GM21825 (cell line): Measurements from ENCODE around the gene PSTPIP1.

Experiments used
- ATAC-seq: cut with Tn5 transposase; IDR thresholded peaks from one replicate; pipeline ENCODE4 v1.9.1; 2021; ENCODE audit warnings: mild to moderate bottlenecking, moderate library complexity; ENCODE audit not compliant: unreplicated experiment

PSTPIP1 gene

GRCh38 chr15:77039848-77040247 is 44.9 kb downstream of the PSTPIP1 start:
- no peak for ATAC-seq

GRCh38 chr15:77040673-77041072 is 45.7 kb downstream of the PSTPIP1 start:
- no peak for ATAC-seq

DNA sequence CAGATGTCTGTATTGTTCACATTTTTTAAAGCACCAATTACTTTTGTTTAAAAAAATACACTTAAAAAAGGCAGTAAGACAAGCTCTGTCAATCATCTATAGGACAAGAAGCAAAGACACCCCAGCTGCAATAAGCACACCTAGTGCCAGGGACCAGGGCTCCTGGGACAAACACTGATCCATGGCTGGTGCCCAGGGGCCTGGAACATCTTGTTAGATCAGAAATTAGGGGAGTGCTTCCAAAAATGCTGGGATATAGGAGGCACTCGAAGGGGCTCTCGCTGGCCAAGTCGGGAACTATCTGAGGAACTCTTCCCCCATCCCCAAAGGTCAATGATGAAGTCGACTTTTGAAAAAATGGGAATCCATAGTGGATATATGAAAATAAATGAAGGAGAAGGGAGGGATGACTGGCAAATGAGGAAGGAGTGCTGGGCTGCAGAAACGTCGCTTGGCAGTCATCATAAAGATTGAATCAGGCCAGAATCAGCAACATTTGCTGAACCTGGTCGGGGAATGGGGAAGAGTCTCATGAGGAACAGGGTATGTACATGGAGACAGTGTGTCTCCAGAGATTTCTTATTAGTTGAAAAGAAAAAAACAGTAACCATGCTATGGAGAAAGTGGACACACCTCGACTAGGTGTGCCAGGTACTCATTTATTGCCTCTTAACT is 47.5 kb downstream of the PSTPIP1 start:
- no peak for ATAC-seq

GRCh38 chr15:77042955-77043920 is 48.3 kb downstream of the PSTPIP1 start:
- ATAC-seq: no peak

- ATAC-seq: no peak
These were observed 49.5 kb downstream of the PSTPIP1 start for GRCh38 chr15:77044228-77045042.

GRCh38 chr15:77045985-77046384 is 51.1 kb downstream of the PSTPIP1 start:
- no peak for ATAC-seq

GRCh38 chr15:77046704-77047412 is 51.9 kb downstream of the PSTPIP1 start:
- ATAC-seq: no peak

DNA sequence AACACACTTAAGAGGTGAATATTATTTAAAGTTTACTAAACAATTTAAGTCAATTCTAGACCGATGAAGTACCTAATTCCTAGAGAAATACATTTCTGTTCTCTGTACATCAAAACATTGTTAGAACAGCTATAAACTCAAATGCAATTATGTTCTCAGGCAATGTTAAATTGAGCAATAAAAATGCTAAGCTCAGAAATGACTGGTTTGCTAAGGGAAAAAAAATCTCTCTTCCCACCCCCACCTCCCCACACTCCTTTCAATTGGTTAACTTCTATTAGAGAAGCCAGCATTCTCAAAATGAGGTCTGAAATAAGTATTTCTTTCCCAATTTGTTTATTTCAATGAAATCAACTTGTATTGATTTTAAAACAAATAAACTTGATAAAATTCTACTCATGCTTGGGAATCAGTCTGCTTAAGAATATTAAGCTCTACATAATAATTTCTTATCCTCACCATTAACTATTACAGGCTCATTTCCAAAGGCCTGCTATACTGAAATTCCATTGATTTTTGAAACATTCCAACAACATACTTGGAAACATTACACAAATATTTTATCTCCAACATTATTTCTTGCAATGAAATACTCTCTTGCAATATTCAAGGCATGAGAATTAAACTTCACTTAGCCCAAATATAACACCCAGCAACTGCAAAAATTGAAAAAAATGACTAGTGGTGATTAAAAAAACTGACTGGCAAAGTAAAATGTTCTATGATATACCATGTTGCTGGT is 53.4 kb downstream of the PSTPIP1 start:
- no peak for ATAC-seq

DNA sequence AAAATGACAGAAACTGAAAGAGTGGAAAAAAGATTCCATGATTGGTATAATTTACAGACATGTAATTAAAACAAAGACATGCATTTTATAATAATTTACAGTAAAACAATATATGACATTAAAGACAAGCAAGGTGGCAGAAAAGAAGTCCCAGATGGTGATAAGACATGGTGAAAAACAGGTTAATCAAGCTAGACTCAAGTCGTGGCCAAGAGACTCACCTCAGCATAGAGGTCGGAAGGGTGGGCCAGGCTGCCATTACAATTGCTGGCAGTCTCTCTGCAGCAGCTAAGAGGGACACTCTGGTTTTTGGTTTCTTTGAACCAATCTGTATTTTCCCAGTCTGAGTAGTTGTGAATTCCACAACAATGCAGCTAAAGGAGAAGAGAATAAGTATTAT is 57.6 kb downstream of the PSTPIP1 start:
- no peak for ATAC-seq

DNA sequence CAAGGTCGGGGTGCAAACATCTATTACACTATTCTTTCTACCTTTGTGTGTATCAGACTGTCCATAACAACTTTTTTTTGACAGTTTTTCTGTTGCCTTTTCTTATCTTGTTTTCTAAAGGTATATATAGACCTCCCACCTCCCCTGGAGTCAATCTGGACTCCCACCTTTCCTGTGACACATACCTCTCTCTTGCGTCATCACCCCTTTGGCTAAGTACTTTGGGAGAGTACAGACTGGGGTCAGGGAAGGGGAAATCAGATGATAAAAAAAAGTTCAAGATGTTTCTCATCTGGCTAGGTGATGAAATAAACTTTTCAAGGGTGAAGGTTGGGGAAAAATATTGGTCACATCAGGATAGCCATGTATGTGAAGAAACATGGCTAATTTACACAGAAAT is 58.8 kb downstream of the PSTPIP1 start:
- no peak for ATAC-seq

DNA sequence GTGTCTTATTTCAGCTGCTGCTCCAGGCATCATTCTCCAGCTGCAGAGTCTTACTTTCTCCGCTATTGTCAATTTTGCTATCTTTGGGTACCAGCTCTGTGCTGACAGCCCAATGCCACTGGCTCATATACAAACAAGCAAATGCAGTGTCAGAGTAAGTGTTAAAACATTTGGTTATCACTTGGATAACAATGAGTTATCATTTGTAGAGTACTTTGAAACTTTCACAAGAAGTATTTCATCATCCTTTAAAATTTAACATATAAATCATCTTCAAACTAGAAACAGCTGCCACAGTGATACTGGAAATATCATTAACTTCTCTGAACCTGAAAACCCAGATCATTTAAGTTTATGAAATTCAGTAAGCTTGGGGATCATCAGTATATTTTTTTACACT is 62.1 kb downstream of the PSTPIP1 start:
- no peak for ATAC-seq

GRCh38 chr15:77057685-77058084 is 62.8 kb downstream of the PSTPIP1 start:
- ATAC-seq: no peak

GRCh38 chr15:77058468-77058867 is 63.5 kb downstream of the PSTPIP1 start:
- no peak for ATAC-seq

GRCh38 chr15:77059786-77060361 is 64.9 kb downstream of the PSTPIP1 start:
- ATAC-seq: peak; percentile 63

DNA sequence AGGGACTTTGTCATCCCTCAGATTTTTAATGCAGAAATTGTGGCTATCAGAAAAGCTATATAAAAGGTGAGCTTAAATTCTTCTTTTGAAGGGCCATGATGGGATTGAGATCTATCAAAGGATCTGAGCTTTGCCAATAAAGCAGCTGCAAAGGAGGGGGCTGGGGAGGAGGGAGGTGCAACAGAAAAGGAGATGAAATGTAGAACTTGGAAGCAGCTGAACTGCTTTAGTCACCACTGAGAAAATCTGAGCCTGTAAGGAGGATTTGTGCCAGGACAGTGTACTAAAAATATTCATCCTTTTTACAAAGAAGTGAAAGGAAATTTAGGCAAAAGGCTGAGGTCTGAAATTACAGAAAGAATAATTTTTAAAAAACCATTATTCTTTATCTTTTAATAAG is 65.6 kb downstream of the PSTPIP1 start:
- no peak for ATAC-seq

- ATAC-seq: no peak
These were observed 68.3 kb downstream of the PSTPIP1 start for GRCh38 chr15:77063249-77063648.

- no peak for ATAC-seq
These were observed 69.1 kb downstream of the PSTPIP1 start for GRCh38 chr15:77064063-77064462.

- ATAC-seq: no peak
These were observed 69.8 kb downstream of the PSTPIP1 start for GRCh38 chr15:77064539-77065308.
